IMR-90 (cell line): Measurements from ENCODE around the gene ANKRD2. TPM values are rescaled to one million over a fixed set of nuclear protein-coding genes. Genes with fewer than 3 reads are reported as not detected.
A peak's percentile ranks its signal among the peaks of the same experiment; 100 is the strongest.

Experiments
- ATAC-seq: fragments of 200-7000 bp; cut with Tn5 transposase; 2 replicates; pipeline ENCODE4 v1.9.1; 2020; ENCODE audit warnings: low read depth, mild to moderate bottlenecking, moderate library complexity
- BruUV-seq: library from RNA; stranded (reverse); fragments of 400-500 nt; replicated peaks from 2 replicates; lab custom pipeline; 2021; lab: Mats Ljungman, UMichigan
- CTCF ChIA-PET: fragments of 300-600 bp; formaldehyde crosslinking; extraction: SDS; loops from one replicate; lab custom pipeline; 2021; ENCODE audit warnings: antibody characterized with exemption; lab: Yijun Ruan, JAX
- POLR2A ChIA-PET: fragments of 300-600 bp; sonication (Branson Sonifier 250); formaldehyde crosslinking; loops from one replicate; lab custom pipeline; 2022; ENCODE audit warnings: antibody characterized with exemption; ENCODE audit not compliant: unreplicated experiment; lab: Charles Lee
- DNase-seq: peaks from one replicate; pipeline ENCODE4 v3.0.0; 2013
- H2AFZ ChIP-seq: replicated peaks from 2 replicates; pipeline ENCODE3; 2013; ENCODE audit warnings: low read length, mild to moderate bottlenecking; ENCODE audit not compliant: poor library complexity
- H2AK5ac ChIP-seq: 2 replicates; pipeline ENCODE4 v1.6.1; 2013; ENCODE audit warnings: low read depth, low read length, inconsistent platforms
- H2AK9ac ChIP-seq: replicated peaks from 2 replicates; pipeline ENCODE3; 2013; ENCODE audit warnings: mild to moderate bottlenecking, low read depth, low read length, moderate library complexity; ENCODE audit not compliant: poor library complexity
- H2BK120ac ChIP-seq: 2 replicates; pipeline ENCODE4 v1.6.1; 2013; ENCODE audit warnings: low read depth, low read length, inconsistent platforms
- H2BK15ac ChIP-seq: 3 replicates; pipeline ENCODE4 v1.6.1; 2013; ENCODE audit warnings: low read depth, low read length, inconsistent platforms
- H2BK20ac ChIP-seq: 2 replicates; pipeline ENCODE4 v1.6.1; 2013; ENCODE audit warnings: low read depth, mild to moderate bottlenecking, inconsistent platforms, low read length, moderate library complexity
- H2BK5ac ChIP-seq: 2 replicates; pipeline ENCODE4 v1.6.1; 2013; ENCODE audit warnings: mild to moderate bottlenecking, low read depth, low read length, inconsistent platforms; ENCODE audit not compliant: poor library complexity, severe bottlenecking
- H3K14ac ChIP-seq: replicated peaks from 2 replicates; pipeline ENCODE4 v1.6.1; 2013; ENCODE audit warnings: low read depth, low read length, inconsistent platforms
- H3K18ac ChIP-seq: 2 replicates; pipeline ENCODE4 v1.6.1; 2013; ENCODE audit warnings: low read depth, low read length, control low read depth
- H3K23ac ChIP-seq: 2 replicates; pipeline ENCODE4 v1.6.1; 2013; ENCODE audit warnings: low read depth, low read length, inconsistent platforms
- H3K27ac ChIP-seq: 2 replicates; pipeline ENCODE4 v1.5.1; 2013; ENCODE audit warnings: mild to moderate bottlenecking, control low read depth, low read length; ENCODE audit not compliant: insufficient read depth
- H3K27me3 ChIP-seq: 2 replicates; pipeline ENCODE4 v1.6.1; 2013; ENCODE audit warnings: low read length; ENCODE audit not compliant: control insufficient read depth, insufficient read depth
- H3K36me3 ChIP-seq: 2 replicates; pipeline ENCODE4 v1.6.1; 2013; ENCODE audit warnings: low read length, mixed read lengths; ENCODE audit not compliant: control insufficient read depth, insufficient read depth
- H3K4ac ChIP-seq: 2 replicates; pipeline ENCODE4 v1.6.1; 2013; ENCODE audit warnings: low read depth, low read length, inconsistent platforms
- H3K4me1 ChIP-seq: 2 replicates; pipeline ENCODE4 v1.6.1; 2013; ENCODE audit warnings: low read length, mixed read lengths; ENCODE audit not compliant: control insufficient read depth, insufficient read depth
- H3K4me2 ChIP-seq: 2 replicates; pipeline ENCODE4 v1.6.1; 2013; ENCODE audit warnings: low read depth, mild to moderate bottlenecking, control low read depth, low read length, moderate library complexity
- H3K4me3 ChIP-seq: 2 replicates; pipeline ENCODE4 v1.5.1; 2013; ENCODE audit warnings: low read depth, mild to moderate bottlenecking, control low read depth, low read length, moderate library complexity; ENCODE audit not compliant: insufficient read depth
- H3K56ac ChIP-seq: 2 replicates; pipeline ENCODE4 v1.6.1; 2013; ENCODE audit warnings: low read length, inconsistent platforms; ENCODE audit not compliant: insufficient read depth; ENCODE audit errors: extremely low read depth
- H3K79me1 ChIP-seq, 2 experiments: 2 replicates each; pipeline ENCODE4 v1.6.1; 2013; ENCODE audit warnings: low read length in 2 of 2, inconsistent platforms in 1 of 2, low read depth in 1 of 2
- H3K9ac ChIP-seq: 2 replicates; pipeline ENCODE4 v1.6.1; 2013; ENCODE audit warnings: low read depth, low read length, control low read depth
- H3K9me1 ChIP-seq: 2 replicates; pipeline ENCODE4 v1.6.1; 2013; ENCODE audit warnings: low read length, inconsistent platforms; ENCODE audit not compliant: insufficient read depth
- H3K9me3 ChIP-seq: 2 replicates; pipeline ENCODE4 v1.6.1; 2013; ENCODE audit warnings: low read length; ENCODE audit not compliant: control insufficient read depth, insufficient read depth
- H4K20me1 ChIP-seq: 2 replicates; pipeline ENCODE4 v1.6.1; 2013; ENCODE audit warnings: low read length, inconsistent platforms; ENCODE audit not compliant: insufficient read depth
- H4K5ac ChIP-seq: 2 replicates; pipeline ENCODE4 v1.6.1; 2013; ENCODE audit warnings: mild to moderate bottlenecking, low read depth, low read length, control low read depth
- H4K8ac ChIP-seq, 2 experiments: 2 replicates each; pipeline ENCODE4 v1.6.1; 2013; ENCODE audit warnings: low read depth in 2 of 2, low read length in 2 of 2, control low read depth in 1 of 2, inconsistent platforms in 1 of 2
- H4K91ac ChIP-seq: 2 replicates; pipeline ENCODE4 v1.6.1; 2013; ENCODE audit warnings: low read depth, low read length, inconsistent platforms; ENCODE audit not compliant: insufficient read depth
- CTCF ChIP-seq: conservative IDR thresholded peaks from 2 replicates; pipeline ENCODE4 v1.5.1; 2012; ENCODE audit warnings: mild to moderate bottlenecking, low read depth, low read length, improper control_type of control experiment
- MXI1 ChIP-seq: IDR thresholded peaks from 2 replicates; pipeline ENCODE4 v1.6.1; 2012; ENCODE audit warnings: low read depth, mild to moderate bottlenecking, low read length, moderate library complexity, borderline replicate concordance
- WGBS, 2 experiments: methylation state at CpG; one replicate each; pipeline versions ENCODE4 v1.1.5 to v1.1.7; 2013; ENCODE audit warnings: missing lambda C conversion rate in 2 of 2; ENCODE audit not compliant: insufficient read length in 1 of 2; ENCODE audit errors: extremely low coverage in 2 of 2; 5-methylcytosine and 5-hydroxymethylcytosine counted together
- dilution Hi-C: fragments of 300-500 bp; cut with HindIII; formaldehyde crosslinking; loops from one replicate; pipeline ENCODE4 v1.14.3; 2018; ENCODE audit warnings: low sequenced_read_pairs; ENCODE audit not compliant: unreplicated experiment
- in situ Hi-C: fragments of 300-500 bp; cut with MboI; formaldehyde crosslinking; loops from 3 replicates; pipeline ENCODE4 v1.14.3; 2019; ENCODE audit warnings: low sequenced_read_pairs, inconsistent platforms, mixed read lengths
- intact Hi-C: fragments of 100-400 bp; cut with micrococcal nuclease; formaldehyde crosslinking; loops from 2 replicates; pipeline ENCODE4 v1.10.0; 2022
- polyA plus RNA-seq, 3 experiments: library from polyadenylated mRNA; depleted of rRNA; stranded (reverse); fragments of >200 nt; gene quantifications; 2 replicates each; pipeline ENCODE4 v1.2.3, GENCODE V29; 2012; ENCODE audit warnings: low replicate concordance in 1 of 3
- total RNA-seq: library from RNA; depleted of rRNA; stranded (reverse); fragments of >200 nt; gene quantifications from 2 replicates; pipeline ENCODE4 v1.2.3, GENCODE V29; 2012

ANKRD2 gene
- total and polyA plus RNA-seq, 2 of the 4 experiments (the other 2 are of a cell fraction) = 0.36 to 0.65 TPM

GRCh38 chr10:97540669-97541500 lies 31.7 kb upstream of the ANKRD2 start:
- no peaks in the 10 kb centered on the region for H3K36me3 ChIP-seq
- H4K5ac ChIP-seq = peak overlapping the region; percentile 31
- H3K4ac ChIP-seq = peak overlapping the region; percentile 83
- dilution Hi-C loops (no loop called here), in situ Hi-C loops (no loop called here), intact Hi-C loops (no loop called here)
- BruUV-seq = no TSS peak
- ChIA-PET CTCF (no interaction called here), POLR2A (interaction anchor here (1.4 kb wide), 1 partner anchor 44 kb away, joined by 4 read pairs; no protein-coding TSS in a partner anchor)
- peak overlapping the region; percentile 62 for H3K14ac ChIP-seq
- no peak overlapping the region for H3K56ac ChIP-seq
- peak overlapping the region; percentile 74 for H3K18ac ChIP-seq
- H3K79me1 ChIP-seq = peaks cover 17 to 80% of the 10 kb centered on the region in 2 experiments
- peak overlapping the region; percentile 51 for H2AFZ ChIP-seq
- H3K27ac ChIP-seq = peak overlapping the region; percentile 91
- TF ChIP-seq CTCF (0 out of 2 replicates have a peak, but pooled peaks have one; percentile 2), MXI1 (no peak)
- peak overlapping the region; percentile 81 for H2BK120ac ChIP-seq
- H2AK9ac ChIP-seq = peak overlapping the region; percentile 75
- peak overlapping the region; percentile 75 for H2BK15ac ChIP-seq
- no peak overlapping the region for H3K4me2 ChIP-seq
- H3K27me3 ChIP-seq = no peaks in the 10 kb centered on the region
- H3K4me1 ChIP-seq = peaks cover 39% of the 10 kb centered on the region
- H3K9ac ChIP-seq = no peak overlapping the region
- ATAC-seq (no peak), DNase-seq (no peak)
- no peaks in the 10 kb centered on the region for H4K20me1 ChIP-seq
- peak overlapping the region; percentile 76 for H3K23ac ChIP-seq
- H4K91ac ChIP-seq = peak overlapping the region; percentile 89
- no peaks in the 10 kb centered on the region for H3K9me3 ChIP-seq
- peak overlapping the region; percentile 79 for H2AK5ac ChIP-seq
- H3K4me3 ChIP-seq = no peak overlapping the region
- WGBS, 2 experiments = 93% methylated on average over 8 of the region's 14 CpGs; no CpG with 5 or more reads in 1 of the 2 experiments
- peak overlapping the region; percentile 68 to 85; a peak in 3 of 4 replicates for H4K8ac ChIP-seq
- H2BK5ac ChIP-seq = peak overlapping the region; percentile 75
- peak overlapping the region; percentile 58 for H2BK20ac ChIP-seq
- peaks cover 21% of the 10 kb centered on the region for H3K9me1 ChIP-seq
